ENCODE measurements around the gene ATP2B1.
A peak's percentile ranks its signal among the peaks of the same experiment; 100 is the strongest.

The ATP2B1 gene

DNA sequence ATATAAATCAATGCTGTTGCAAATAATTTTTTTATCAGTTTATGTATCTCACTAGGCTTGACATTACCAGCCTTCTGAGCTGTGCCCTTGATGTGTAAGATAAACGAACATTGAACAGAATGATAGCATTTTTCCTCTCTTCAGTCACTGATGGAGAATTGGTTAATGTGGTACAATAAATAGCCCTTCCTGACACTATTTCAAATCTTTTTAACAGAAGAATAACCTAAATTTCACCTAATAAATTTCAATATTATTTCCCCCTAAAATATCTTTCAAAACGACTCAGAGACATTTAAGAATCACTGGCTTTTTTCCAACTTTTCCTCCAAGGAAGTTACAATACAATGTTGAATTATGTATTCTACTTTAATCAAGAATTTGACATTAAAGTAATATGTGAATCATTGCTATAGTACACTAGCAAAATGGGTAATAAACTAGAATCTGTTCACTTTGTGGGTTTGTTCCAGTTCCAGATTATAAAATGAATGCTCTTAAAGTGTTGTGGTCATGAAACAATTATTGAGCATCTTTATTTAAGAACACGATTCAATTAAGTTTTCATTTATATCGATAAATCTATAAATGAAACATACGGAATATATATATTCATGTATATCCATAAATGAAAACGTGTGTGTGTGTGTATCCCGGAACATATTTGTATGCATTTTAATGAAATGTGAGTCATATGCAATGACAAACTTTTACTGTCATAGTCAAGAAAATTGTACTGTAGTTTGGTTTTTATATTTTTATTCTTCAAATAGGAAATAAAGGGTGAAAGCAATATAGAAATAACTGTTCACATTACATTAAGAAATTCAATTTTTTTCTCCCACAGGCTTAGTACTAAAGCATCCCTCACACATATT lies 2.5 kb upstream of the ATP2B1 start:
- no peak overlapping the region for H3K27ac ChIP-seq

DNA sequence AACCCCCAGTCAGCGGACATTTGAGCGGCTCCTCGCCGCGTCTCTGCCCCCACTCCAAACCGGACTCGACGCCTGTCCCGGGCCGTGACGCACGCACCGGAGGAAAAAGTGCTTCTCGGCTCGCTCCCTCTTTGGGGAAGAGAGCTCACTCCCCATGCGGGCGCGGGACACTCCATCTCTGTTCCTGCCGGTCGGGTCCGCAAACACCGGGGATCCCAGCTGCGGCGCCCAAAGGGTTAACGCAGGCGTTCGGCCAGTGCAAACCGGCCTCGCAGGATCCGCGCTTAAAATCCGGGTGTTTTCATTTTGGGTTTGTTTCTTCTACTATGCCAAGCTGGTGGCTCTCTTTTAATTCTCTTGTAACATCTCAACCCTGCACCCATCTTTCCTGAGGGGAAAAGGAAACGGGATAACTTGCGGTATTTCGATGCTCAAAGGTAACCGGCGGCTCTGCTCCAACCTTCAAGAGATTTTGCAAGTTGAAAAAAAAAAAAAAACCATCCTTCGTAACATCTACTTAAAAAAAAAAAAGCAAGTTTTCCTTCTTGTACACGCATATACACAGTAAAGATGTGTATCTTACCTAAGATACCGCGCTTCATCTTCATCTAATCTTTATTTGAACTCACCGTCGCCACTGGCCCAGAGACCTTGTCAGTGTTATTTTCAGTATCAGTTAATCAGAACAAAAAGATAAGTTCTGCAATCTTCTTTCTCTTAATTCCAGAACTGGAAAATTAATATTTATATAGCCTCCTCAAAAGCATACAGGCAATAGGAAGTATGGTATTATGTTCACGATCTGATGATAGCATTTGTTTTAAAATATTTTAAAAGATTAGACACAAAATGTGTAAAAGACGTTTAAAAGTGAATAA lies 1.6 kb upstream of the ATP2B1 start:
- H3K27ac ChIP-seq: peak overlapping the region; percentile 98
- TF ChIP-seq, protein P1, sequence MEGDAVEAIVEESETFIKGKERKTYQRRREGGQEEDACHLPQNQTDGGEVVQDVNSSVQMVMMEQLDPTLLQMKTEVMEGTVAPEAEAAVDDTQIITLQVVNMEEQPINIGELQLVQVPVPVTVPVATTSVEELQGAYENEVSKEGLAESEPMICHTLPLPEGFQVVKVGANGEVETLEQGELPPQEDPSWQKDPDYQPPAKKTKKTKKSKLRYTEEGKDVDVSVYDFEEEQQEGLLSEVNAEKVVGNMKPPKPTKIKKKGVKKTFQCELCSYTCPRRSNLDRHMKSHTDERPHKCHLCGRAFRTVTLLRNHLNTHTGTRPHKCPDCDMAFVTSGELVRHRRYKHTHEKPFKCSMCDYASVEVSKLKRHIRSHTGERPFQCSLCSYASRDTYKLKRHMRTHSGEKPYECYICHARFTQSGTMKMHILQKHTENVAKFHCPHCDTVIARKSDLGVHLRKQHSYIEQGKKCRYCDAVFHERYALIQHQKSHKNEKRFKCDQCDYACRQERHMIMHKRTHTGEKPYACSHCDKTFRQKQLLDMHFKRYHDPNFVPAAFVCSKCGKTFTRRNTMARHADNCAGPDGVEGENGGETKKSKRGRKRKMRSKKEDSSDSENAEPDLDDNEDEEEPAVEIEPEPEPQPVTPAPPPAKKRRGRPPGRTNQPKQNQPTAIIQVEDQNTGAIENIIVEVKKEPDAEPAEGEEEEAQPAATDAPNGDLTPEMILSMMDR (IDR thresholded peaks at IDR 0.05): no peak
- TF ChIP-seq ZFX (IDR thresholded peaks at IDR 0.05; ENCODE audit: borderline replicate concordance): no peak

More for the DNA sequence above, 2.5 kb upstream of the ATP2B1 start:
- TF ChIP-seq, protein P1 (IDR thresholded peaks at IDR 0.05): no peak
- no peak for TF ChIP-seq ZFX (IDR thresholded peaks at IDR 0.05; ENCODE audit: borderline replicate concordance)

DNA sequence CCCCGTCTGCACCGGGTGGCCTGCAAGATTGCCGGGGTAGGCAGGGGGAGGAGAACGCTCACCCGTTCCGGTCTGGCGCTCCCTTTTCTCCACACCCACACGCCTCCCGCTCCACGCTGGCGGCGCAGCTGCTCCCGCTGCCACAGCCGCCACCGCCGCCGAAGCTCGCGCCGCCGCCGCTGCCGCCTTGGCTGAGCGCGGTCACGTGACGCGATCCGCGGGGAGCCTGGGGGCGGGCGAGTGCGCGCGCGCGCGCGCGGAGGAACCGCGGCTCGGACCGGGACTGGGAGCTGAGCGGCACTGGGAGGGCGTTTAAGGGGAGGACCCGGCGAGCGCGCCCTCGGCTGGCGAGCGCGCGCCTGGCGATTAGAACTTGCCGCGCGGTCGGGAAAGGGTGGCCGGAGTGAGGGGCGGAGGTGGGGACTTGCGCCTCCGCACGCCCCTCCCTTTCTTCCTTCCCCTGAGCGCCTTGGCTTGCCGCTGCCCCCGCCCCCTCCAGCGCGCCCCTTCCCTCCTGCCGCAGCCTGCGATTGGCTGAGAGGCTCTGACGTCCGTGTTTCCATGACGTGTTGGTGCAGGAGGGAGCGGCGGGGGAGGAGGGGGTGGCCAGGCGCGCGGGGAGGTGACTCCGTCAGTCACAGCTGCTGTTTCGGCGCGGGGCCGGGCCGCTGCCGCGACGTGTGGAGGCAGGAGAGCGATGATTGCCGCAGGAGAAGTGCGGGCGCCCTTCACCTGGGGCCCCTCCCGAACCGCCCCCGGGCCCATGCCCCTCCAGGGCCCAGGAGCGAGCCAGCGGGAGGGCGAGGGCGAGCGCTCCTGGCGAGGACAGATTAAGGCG lies 738 bp upstream of the ATP2B1 start:
- peak overlapping the region; percentile 98 for H3K27ac ChIP-seq
- TF ChIP-seq, protein P1 (IDR thresholded peaks at IDR 0.05): no peak; the same call in 1 of the 2 replicates
- TF ChIP-seq ZFX (IDR thresholded peaks at IDR 0.05; ENCODE audit: borderline replicate concordance): no peak

DNA sequence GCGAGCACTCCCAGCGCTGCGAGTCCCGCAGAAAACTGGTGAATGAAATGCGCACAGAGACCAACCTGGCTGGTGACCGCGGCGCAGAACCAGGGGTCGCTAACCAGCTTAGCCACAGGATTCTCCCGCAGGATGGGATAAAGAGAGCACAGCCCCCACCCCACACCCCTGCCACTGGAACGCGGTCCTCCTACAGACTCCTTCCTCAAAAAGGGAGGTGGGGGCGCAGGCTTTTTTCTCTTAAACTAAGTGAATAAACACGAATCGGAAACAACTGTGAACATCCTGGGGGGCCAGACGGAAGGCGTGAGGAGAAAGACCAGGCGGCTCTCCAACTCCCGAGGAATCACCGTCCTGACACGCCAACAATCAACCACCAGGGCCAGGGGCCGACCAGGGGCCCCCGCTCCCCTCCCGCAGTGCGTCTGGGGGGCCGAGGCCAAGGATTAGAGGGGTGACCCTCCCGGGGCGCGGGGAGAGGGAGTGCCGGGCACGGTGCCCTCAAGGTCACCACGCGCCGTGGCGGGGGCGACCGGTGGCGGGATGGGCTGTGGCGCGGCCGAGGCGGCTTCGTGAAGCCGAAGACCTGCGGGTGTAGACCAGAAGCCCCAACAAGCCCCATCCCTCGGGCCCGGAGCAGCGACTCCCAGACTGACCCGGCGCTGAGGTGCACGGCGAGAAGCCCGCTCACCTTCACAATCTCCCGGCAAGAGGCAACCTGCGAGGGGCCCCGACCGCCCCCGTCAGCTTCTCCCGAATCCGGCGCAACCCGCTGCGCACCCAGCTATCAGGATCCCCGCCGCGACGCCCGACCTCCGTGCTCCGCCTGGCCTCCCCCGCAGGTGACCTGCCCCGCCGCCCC lies 704 bp downstream of the ATP2B1 start:
- TF ChIP-seq, protein P1 (IDR thresholded peaks at IDR 0.05): no peak
- TF ChIP-seq ZFX (IDR thresholded peaks at IDR 0.05; ENCODE audit: borderline replicate concordance): no peak
- H3K27ac ChIP-seq: peak overlapping the region; percentile 98

DNA sequence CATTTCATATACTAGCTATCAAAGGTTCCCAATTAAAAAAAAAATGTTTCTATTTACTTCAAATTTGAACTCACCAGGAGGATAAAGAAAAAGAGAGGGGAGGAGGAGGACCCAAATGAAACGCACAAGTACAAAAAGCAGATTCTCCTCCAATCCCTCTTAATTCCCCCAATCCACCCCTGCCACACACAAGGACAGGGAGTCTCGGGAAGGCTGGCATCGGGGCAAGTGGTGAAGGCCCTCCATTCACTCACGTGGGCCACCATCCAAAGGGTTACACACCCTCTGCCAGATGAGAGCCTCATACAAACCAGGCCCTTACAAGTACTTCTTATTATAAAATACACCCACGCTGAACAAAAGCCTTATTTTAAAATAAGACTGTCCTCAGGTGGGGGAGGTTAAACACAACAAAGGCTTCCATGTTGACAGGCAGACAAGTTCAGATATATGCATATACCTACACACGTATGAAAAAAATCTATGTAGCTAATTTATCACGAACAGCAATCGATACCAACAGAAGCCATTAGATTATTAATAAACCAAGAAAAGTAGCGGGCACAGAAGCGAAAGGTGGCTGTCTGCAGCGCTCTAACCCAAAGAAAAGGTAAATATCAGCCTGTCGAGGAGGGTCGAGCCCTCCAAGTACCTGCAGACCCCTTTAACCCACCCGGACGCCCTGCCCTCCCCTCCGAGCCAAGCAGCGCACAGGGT lies 1.5 kb downstream of the ATP2B1 start:
- TF ChIP-seq ZFX (IDR thresholded peaks at IDR 0.05; ENCODE audit: borderline replicate concordance): no peak
- TF ChIP-seq, protein P1 (IDR thresholded peaks at IDR 0.05): no peak
- no peak overlapping the region for H3K27ac ChIP-seq
